Stimulated activated naive CD4-positive, alpha-beta T cell (primary cell): Measurements from ENCODE around the gene RAB18.
"Not testable (repeated sequence)": the region's sequence is repeated elsewhere in the genome, so short reads cannot be mapped to it uniquely, and the experiment has no call there.

Experiments
- DNase-seq, 6 experiments: peaks; one replicate each; lab custom pipeline; 2025; lab: John Stamatoyannopoulos, UW

RAB18 gene

GRCh38 chr10:27504007-27504807 lies at the start of gene RAB18:
RAB18 (plus strand) TSS chr10:27504304; CDS start chr10:27504370, 66 bp downstream.
- peak; percentile 94 to 99 (median 99) for DNase-seq

DNA sequence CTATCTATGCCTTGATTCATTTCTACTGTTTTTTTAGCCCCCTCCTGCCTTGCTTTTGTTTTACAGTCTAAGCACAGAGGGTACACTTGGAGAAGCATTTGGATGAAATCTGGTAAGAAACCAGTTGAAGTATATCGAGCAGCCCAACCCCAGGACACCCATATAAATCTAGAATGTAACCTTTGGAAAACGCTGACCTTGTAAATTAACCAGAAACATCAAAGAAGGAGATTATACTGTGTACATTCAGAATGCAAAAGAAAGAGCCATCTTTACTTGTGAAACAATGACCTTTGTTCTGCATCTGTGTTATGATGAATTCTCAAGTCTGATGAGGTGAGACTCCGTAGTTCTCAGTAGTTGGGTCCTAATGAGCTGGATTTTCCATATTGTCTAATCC lies 49.3 kb upstream of the RAB18 start:
- no peak for DNase-seq

DNA sequence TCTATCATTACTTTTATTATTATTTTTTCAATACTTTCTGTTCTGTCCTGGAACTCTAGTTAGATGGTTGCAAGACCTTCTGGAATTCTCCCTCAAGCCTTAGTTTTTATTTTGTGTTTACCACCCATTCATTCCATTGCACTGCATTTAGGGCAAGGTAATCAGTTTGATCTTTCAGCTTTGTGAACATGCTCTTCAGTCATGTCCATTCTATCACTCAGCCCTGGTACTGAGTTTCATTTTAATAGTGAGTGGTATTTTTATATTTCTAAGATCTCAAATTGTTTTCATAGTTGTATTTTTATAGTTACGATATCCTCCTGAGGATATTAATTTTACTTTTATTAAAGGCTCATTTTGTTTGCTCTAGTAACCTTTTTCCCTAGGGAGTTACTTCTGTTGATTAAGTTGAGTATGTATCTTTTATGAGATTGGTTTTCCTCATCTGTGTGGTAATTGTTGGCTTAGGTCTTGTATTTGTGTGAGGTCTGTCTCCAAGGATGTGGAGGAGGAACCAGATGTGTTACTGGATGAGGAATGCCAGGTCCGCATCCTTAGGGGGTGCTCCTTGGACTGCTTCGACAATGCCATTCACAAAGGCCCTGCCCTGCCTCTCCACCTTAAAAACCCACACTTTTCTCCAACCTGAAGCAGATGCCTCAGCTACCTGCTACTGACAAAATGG lies 46.7 kb upstream of the RAB18 start:
- DNase-seq, result no peak

DNA sequence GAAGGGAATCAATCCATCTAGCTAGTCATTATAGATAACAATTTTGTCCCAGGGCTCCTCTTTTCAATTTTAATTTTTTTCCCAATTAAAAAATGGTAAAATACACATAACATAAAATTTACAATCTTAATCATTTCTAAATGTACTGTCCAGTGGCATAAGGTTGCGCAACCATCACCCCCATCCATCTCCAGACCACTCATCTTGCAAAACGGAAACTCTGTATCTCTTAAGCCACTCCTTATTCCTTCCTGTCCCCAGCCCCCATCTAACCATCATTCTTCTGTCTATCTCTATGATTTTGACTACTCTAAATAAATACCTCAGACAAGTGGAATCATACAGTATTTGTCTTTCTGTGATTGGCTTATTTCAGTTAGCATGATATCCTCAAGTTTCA lies 46.1 kb upstream of the RAB18 start:
- DNase-seq, result no peak

- DNase-seq, result no peak
These were observed 42.8 kb upstream of the RAB18 start for GRCh38 chr10:27461312-27461711.

DNA sequence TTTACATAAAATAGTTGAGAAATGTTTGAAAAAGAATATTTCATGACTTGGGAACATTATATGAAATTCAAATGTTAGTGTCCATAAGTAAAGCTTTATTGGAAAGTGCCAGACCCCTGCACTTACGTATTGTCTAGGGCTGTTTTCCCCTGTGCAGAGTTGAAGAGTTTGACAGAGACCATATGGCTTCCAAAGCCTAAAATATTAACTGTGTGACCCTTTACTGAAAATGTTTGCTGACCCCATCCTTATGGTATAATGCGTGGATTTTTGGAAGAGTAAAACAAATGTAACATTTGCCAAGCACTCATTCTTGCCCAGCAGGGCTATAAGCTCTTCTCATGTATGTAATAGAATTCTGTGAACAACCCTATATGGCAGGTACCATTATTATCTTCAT lies 40.1 kb upstream of the RAB18 start:
- no peak for DNase-seq

DNA sequence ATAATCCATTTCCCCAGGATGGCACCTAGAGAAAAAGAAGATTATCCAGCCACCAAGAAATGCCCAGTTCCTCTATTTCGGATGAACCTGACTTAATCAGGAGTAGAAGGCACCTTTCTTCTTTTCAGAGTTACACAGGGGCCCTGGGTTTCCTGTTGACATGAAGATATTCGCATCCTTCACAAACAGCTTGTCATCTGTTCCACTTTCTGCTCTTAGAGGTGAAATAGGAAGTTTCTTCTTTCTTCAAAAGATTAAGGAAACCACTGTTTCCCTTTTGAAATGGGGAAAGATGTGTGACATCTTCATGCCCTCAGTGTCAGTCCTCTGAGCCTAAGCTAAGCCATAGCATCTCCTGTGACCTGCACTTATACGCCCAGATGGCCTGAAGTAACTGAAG lies 39.1 kb upstream of the RAB18 start:
- DNase-seq, result peak in 3 of 6 experiments; percentile 49 to 67 (median 62)

- not testable (repeated sequence) for DNase-seq
These were observed 38.5 kb upstream of the RAB18 start for GRCh38 chr10:27465596-27465995.

DNA sequence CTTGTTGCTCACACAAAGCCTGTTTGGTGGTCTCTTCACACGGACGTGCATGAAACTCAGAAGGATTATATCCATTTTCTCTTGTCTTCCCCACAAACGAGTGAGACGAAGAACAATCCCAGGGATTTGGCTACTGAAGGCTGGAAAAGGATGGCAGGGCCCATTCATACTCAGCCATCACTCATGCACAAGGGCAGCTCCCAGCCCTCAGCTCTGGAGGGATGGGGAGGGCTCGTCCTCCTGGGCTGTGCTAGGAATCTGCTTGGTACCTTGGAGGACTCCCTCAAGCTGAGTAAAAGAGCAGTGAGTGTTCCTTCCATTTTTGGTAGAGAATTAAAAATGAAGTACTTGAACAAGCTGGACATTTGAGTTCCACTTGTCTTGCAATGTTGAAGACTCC lies 33.2 kb upstream of the RAB18 start:
- no peak for DNase-seq

DNA sequence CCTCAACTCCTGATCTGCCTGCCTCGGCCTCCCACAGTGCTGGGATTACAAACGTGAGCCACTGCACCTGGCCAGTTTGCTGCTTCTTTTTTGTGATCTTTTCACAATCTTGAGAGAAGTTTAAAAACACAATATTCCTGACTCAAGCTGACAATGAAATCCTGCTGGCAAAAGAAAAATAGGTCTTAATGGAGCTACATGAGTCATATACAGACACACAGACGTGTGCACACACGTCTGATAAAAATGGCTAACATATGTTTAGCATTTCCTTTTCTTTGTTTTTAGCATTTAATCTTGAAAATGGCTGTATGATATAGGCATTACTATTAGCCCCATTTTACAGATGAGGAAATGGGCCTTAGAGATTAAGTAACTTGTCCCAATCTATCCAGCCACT lies 29.4 kb upstream of the RAB18 start:
- no peak for DNase-seq

- no peak for DNase-seq
These were observed 25.1 kb upstream of the RAB18 start for GRCh38 chr10:27479016-27479415.

- no peak for DNase-seq
These were observed 22.6 kb upstream of the RAB18 start for GRCh38 chr10:27481486-27481885.

GRCh38 chr10:27482984-27483956 lies 20.8 kb upstream of the RAB18 start:
- no peak for DNase-seq

GRCh38 chr10:27485368-27485767 lies 18.7 kb upstream of the RAB18 start:
- no peak for DNase-seq

DNA sequence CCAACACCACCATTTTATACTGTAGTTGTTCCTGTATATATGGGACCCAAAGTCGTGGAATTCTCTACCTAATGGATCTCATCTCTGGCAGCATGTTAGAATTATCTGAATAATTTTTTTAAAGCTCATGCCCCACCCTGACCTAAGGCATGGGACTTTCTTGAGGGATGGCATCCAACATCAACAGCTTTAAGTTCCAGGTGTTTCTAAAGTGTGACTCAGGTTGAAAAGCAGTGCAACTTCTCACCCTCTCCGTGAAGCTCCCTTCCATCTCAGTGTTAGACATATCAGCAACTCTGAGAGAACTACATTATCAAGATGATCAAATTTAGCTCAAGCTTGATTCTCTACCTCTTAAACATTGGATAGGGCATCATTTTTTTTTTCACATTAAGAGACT lies 18.1 kb upstream of the RAB18 start:
- no peak for DNase-seq

- no peak for DNase-seq
These were observed 13.3 kb upstream of the RAB18 start for GRCh38 chr10:27490807-27491206.

DNA sequence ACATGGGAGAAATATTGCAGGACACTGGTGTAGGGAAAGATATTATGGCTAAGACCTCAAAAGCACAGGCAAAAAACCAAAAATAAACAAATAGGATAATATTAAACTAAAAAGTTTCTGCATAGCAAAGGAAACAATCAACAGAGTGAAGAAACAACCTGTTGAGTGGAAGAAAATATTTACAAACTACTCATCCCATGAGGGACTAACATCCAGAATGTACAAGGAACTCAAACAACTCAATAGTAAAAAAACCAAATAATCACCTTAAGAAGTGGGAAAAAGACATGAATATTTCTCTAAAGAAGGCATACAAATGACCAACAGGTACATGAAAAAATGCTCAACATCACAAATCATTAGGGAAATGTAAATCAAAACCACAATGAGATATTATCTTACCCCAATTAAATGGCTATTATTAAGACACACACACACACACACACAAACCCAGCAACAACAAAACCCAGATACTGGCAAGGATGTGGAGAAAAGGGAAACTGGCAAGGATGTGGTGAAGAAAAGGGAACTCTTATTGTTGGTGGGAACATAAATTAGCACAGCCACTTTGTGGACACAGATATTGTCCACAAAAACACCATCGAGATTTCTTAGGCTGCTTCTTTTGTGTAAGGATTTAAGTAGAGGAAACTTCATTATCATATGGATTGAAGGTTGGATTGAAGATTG lies 9.8 kb upstream of the RAB18 start:
- DNase-seq, result no peak

GRCh38 chr10:27496137-27496536 lies 8.0 kb upstream of the RAB18 start:
- no peak for DNase-seq

DNA sequence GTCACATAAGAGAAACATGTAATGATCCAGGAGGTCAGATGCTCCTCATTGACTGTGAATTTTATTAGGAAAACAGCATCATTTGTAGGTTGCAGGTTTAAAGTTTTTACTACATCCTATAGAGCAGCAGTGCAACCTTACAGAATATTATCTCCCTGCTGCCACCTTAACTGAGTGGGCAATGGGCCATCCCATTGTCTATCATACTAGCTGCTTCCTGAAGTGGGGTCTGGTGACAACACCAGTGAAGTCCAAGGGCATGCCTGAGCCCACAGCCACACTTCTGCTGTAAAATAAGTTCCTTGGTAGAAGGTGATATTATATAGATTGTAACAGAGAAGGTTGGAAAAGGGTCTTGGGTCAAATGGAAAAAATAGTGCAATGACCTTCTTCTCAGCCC lies 4.0 kb upstream of the RAB18 start:
- no peak for DNase-seq

DNA sequence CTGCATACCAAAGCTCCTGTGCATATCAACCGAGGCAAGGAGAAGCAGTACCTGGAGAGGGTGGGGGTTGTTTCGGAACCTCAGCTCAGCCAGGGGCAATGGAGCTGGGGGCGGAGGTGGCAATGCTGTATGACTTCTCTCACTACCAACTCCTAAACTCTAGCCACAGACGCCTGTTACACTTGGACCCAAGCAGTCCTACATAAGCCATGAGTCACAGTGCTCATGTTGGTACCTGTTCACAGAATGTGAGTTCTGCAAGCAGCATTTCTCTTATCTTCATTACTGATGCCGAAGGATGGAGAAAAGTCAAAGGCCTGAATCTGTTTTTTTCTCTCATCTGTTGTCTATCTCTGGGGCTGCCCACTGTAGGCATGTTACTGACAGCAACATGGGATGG lies 3.2 kb upstream of the RAB18 start:
- no peak for DNase-seq

GRCh38 chr10:27503498-27504006 lies 552 bp upstream of the RAB18 start:
- DNase-seq, result no peak
